Neutrophil (primary cell): ENCODE data around the gene SLC25A26.

Source experiments
- H3K27ac ChIP-seq: fragments of 200-600 bp; sonication (generic); 2 replicates; pipeline ENCODE4 v1.5.1; 2016; ENCODE audit warnings: mild to moderate bottlenecking, moderate library complexity
- H3K27me3 ChIP-seq: fragments of 200-600 bp; sonication (generic); 2 replicates; pipeline ENCODE4 v1.6.0; 2016; ENCODE audit warnings: mild to moderate bottlenecking
- H3K36me3 ChIP-seq: fragments of 200-600 bp; sonication (generic); 2 replicates; pipeline ENCODE4 v1.5.1; 2017
- H3K4me1 ChIP-seq, 2 experiments: fragments of 200-600 bp in 1 of 2; sonication (generic) in 1 of 2; 1 replicate in 1 of 2; 2 replicates in 1 of 2; pipeline versions ENCODE4 v1.5.1 to v1.6.1; 2013 to 2016; ENCODE audit warnings: low read depth in 1 of 2, low read length in 1 of 2, mild to moderate bottlenecking in 1 of 2, moderate library complexity in 1 of 2; ENCODE audit not compliant: control insufficient read depth in 1 of 2, insufficient read depth in 1 of 2
- H3K4me3 ChIP-seq, 2 experiments: fragments of 200-600 bp in 1 of 2; sonication (generic) in 1 of 2; 1 replicate in 1 of 2; 2 replicates in 1 of 2; pipeline ENCODE4 v1.5.1; 2013 to 2016; ENCODE audit warnings: low read depth in 1 of 2, low read length in 1 of 2, mild to moderate bottlenecking in 1 of 2, moderate library complexity in 1 of 2
- H3K9me3 ChIP-seq: fragments of 200-600 bp; sonication (generic); 2 replicates; pipeline ENCODE4 v1.5.1; 2016
- TF ChIP-seq, protein P1 (sequence below): fragments of 200-600 bp; sonication (generic); IDR thresholded peaks from 2 replicates; pipeline ENCODE4 v1.5.1; 2016; ENCODE audit warnings: antibody characterized with exemption

SLC25A26 gene

DNA sequence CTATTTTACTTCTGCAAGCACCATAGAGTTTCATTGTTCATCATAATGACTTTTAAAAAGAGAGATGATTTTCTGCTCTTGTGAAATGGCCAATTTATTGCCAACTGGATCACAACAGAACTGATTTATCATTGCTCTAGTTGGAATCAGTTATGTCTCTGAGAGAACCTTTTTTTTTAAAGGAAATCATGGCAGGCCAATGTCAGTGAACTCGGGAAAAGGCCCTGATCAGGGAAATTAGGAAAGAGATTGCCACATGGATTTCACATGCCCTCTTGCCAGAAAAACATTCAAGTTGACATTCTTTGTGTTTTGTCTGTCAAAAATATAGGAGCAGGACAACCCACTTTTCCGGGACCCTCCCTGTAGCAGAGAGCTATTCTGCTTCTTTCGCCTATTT, 12.6 kb upstream of the SLC25A26 start:
- H3K4me1 ChIP-seq = no peaks in the 10 kb centered on the region
- no peaks in the 10 kb centered on the region for H3K9me3 ChIP-seq
- H3K27me3 ChIP-seq = peaks cover 8% of the 10 kb centered on the region
- no peaks in the 10 kb centered on the region for H3K36me3 ChIP-seq
- TF ChIP-seq, protein P1, sequence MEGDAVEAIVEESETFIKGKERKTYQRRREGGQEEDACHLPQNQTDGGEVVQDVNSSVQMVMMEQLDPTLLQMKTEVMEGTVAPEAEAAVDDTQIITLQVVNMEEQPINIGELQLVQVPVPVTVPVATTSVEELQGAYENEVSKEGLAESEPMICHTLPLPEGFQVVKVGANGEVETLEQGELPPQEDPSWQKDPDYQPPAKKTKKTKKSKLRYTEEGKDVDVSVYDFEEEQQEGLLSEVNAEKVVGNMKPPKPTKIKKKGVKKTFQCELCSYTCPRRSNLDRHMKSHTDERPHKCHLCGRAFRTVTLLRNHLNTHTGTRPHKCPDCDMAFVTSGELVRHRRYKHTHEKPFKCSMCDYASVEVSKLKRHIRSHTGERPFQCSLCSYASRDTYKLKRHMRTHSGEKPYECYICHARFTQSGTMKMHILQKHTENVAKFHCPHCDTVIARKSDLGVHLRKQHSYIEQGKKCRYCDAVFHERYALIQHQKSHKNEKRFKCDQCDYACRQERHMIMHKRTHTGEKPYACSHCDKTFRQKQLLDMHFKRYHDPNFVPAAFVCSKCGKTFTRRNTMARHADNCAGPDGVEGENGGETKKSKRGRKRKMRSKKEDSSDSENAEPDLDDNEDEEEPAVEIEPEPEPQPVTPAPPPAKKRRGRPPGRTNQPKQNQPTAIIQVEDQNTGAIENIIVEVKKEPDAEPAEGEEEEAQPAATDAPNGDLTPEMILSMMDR = no peak
- no peak overlapping the region for H3K27ac ChIP-seq
- no peak overlapping the region for H3K4me3 ChIP-seq

DNA sequence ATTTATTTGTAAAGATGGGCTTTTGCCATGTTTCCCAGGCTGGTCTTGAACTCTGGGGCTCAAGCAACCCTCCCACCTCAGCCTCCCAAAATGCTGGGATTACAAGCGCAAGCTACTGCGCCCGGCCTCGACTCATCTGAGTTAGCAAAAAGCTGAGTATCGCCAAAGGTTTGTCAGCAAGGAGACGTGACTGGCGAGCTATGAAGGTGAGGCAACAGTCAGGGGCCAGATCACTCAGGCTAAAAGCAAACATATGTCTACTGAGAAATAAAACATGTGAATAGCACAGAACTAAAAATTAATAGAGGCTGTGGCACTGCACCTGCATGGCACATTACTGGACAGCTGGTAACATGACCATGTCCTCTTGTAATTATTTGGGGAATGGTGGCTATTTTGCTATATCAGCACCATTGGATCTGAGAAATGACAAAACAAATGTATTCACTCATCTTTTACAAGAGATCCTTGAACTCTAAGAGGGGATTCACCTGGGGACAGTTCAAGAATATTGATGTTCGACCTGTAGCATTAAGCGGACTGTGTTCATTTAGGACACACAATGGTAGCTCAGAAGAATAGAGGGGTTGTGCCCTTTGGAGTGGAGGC, 10.0 kb upstream of the SLC25A26 start:
- Histone ChIP-seq H3K4me1 (no peaks in the 10 kb centered on the region), H3K27me3 (peaks cover 6% of the 10 kb centered on the region), H3K9me3 (no peaks in the 10 kb centered on the region), H3K4me3 (no peak overlapping the region), H3K36me3 (no peaks in the 10 kb centered on the region), H3K27ac (no peak overlapping the region)
- TF ChIP-seq, protein P1 = no peak

GRCh38 chr3:66211779-66212178, 9.0 kb upstream of the SLC25A26 start:
- TF ChIP-seq, protein P1 = no peak
- Histone ChIP-seq H3K4me3 (no peak overlapping the region), H3K36me3 (no peaks in the 10 kb centered on the region)

GRCh38 chr3:66215106-66215505, 5.7 kb upstream of the SLC25A26 start:
- H3K9me3 ChIP-seq = no peaks in the 10 kb centered on the region
- no peak overlapping the region for H3K4me3 ChIP-seq
- TF ChIP-seq, protein P1 = no peak
- no peaks in the 10 kb centered on the region for H3K36me3 ChIP-seq
- H3K27me3 ChIP-seq = peaks cover 40% of the 10 kb centered on the region
- no peak overlapping the region for H3K27ac ChIP-seq
- H3K4me1 ChIP-seq = peaks cover 0 to 2% of the 10 kb centered on the region in 2 experiments

More at GRCh38 chr3:66211779-66212178, 9.0 kb upstream of the SLC25A26 start:
- Histone ChIP-seq H3K27ac (no peak overlapping the region), H3K27me3 (peaks cover 16% of the 10 kb centered on the region), H3K9me3 (no peaks in the 10 kb centered on the region), H3K4me1 (no peaks in the 10 kb centered on the region)

- TF ChIP-seq, protein P1 = no peak
- no peaks in the 10 kb centered on the region for H3K36me3 ChIP-seq
- no peak overlapping the region for H3K27ac ChIP-seq
- H3K27me3 ChIP-seq = peaks cover 38% of the 10 kb centered on the region
- peaks cover 6 to 12% of the 10 kb centered on the region in 2 experiments for H3K4me1 ChIP-seq
- no peaks in the 10 kb centered on the region for H3K9me3 ChIP-seq
- peak overlapping the region in 1 of 2 experiments; percentile 63 for H3K4me3 ChIP-seq
Observed at GRCh38 chr3:66220066-66220465, 735 bp upstream of the SLC25A26 start.
